GM21423 (cell line): ENCODE data around the gene SKA3.
"Not testable (repeated sequence)": the region's sequence is repeated elsewhere in the genome, so short reads cannot be mapped to it uniquely, and the experiment has no call there.

Experiments used
- ATAC-seq: cut with Tn5 transposase; IDR thresholded peaks from one replicate; pipeline ENCODE4 v1.9.1; 2021; ENCODE audit warnings: mild to moderate bottlenecking, moderate library complexity; ENCODE audit not compliant: unreplicated experiment

SKA3 gene

GRCh38 chr13:21176215-21176981 lies at the start of gene SKA3, which contains the start of gene MRPL57:
TSS of gene SKA3 (minus strand) at chr13:21176552. CDS start at chr13:21176477, 75 bp downstream.
TSS of gene MRPL57 (plus strand) at chr13:21176658. CDS start at chr13:21176917, 259 bp downstream.
- peak; percentile 90 for ATAC-seq

GRCh38 chr13:21225082-21225481 lies 48.7 kb upstream of the SKA3 start:
- ATAC-seq = no peak

DNA sequence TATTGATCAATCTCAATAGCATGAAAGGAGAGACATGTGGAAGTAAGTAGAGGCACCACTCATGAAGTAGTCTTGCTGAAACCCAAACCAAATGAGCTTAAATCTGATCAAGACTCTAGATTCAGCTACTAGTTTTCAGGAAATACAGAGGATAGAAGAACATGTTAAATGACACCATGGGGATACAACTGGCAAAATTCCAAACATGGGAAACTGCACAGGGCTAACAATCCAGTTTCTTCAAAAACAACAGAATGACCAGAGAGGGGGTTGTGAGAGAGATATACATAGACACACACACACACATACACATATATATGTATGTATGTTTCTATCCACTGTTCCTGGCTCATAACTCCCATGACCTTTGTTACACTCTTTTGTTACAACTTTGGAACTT lies 44.9 kb upstream of the SKA3 start:
- ATAC-seq = no peak

GRCh38 chr13:21219716-21220115 lies 43.4 kb upstream of the SKA3 start:
- not testable (repeated sequence) for ATAC-seq

DNA sequence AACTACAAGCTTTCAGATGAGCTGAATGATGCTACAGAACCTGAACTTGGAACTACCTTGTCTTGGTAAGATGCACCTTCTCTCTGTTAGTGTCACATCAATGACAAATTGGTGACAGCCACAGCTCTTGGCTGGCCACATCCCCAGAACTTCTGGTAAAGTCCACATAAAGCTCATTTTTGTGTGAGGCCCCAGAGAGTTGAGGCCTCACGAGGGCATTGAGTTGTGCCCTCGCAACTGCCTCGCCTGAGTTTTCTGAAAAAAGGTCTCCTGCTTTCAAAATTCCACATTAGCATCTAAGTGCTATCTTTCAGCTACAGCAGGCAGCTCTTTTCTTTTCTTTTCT lies 42.7 kb upstream of the SKA3 start:
- no peak for ATAC-seq

- ATAC-seq = peak; percentile 98
Measured at GRCh38 chr13:21218351-21219035, 42.1 kb upstream of the SKA3 start.

DNA sequence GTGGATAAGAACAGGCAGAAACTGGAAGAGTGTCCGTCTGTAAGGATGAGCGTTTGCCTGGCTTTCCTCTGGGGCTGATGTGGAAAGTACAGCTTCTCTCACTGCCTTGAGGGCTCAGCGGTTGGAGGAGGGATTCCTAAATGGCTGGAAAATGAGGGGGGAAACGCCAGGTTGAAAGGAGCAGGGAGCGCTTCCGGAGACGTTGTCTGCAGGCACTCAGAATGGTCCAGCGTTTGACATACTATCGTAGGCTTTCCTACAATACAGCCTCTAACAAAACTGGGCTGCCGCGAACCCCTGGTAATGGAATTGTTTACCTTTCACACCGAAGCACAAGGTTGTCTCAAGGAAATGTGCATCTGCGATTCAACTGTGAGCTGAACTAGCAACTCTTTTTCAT lies 40.0 kb upstream of the SKA3 start:
- no peak for ATAC-seq

DNA sequence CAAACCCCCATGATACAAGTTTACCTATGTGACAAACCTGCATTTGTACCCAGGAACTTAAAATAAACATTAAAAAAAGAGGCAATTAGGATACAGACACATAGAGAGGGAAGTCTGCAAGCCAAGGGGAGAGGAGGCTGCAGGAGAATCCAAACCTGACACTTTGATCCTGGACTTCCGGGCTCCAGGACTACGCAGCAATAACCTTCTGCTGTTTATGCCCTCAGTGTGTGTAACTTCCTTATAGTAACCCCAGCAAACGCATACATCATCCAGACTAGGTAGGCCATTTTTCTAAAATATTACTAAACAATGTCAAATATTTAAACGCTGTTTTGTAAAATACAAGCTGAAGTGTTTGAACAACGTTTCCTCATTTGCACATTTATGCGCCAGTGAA lies 39.1 kb upstream of the SKA3 start:
- not testable (repeated sequence) for ATAC-seq

GRCh38 chr13:21212138-21212775 lies 35.9 kb upstream of the SKA3 start:
- ATAC-seq = no peak

DNA sequence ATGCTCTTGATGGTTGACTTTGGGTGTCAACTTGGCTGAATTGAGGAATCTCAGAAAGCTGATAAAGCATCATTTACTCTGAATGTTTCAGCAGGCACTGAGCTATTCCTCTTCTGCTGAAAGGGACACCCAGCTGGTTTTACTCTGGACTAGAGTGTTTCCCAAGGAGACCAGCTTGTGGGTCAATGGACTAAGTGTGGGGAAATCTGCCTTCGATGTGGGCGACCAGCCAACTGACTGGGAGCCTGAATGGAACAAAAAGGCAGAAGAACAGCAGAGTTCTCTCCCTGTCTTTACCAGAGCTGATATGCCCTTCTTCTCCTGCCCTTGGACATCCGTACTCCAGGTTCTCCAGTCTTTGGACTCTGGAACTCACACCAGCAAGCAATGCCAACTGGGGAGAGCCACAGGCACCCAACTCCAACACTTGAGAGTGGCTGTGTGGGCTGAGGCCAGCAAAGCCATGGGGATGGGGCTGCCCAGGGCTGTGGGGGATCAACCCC lies 32.4 kb upstream of the SKA3 start:
- ATAC-seq = no peak

DNA sequence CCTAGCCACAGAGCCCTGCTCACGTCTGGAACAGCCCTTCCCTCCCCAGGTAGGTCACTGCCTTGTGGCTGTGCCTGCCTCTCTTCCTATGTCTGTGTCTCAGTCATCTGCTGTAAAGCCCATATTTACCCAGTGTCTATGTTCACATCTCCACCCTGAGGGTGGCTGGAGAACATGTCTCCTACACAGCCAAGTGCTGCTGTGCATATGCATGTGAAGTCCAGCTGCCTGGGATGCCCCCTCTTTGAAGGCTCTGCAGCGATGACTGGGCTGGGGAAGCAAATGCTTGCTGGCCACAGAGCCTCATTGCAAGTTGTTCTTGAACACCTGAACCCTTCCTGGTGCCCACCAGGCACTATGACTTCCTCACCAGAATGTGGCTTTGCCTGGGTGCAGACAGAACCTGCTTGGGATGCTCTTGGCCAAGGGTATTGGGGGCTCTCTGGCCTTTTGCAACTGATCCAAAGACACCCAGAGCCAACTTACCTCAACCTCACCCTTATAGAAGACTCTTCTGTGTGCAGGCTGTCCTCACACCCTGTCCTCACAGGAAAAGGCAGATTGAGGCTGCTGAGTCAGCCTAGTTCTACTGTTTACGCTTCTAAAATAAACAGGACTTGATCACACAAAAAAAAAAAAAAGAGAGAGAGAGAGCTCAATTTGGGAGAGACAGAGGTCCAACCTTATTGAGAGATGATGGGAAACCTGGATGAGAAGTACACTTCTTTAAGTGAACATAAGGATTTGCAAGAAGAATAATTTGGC lies 26.6 kb upstream of the SKA3 start:
- no peak for ATAC-seq

DNA sequence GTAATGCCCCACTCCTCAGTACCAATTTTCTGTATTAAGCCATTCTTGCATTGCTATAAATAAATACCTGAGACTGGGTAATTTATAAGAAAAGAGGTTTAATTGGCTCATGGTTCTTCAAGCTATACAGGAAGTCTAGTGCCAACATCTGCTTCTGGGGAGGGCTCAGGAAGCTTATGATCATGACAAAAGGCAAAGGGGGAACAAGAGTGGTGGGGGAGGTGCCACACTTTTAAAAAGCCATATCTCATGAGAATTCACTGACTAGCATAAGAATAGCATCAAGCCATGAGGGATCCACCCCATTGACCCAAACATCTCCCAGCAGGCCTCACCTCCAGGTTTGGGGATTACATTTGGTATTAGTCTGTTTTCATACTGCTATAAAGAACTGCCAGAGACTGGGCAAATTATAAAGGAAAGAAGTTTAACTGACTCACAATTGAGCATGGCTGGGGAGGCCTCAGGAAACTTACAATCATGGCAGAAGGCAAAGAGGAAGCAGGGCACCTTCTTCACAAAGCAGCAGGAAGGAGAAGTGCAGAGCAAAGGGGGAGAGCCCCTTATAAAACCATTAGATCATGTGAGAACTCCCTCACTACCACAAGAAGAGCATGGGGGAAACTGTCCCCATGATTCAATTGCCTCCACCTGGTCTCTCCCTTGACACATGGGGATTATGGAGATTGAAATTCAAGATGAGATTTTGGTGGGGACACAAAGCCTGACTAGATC lies 25.3 kb upstream of the SKA3 start:
- not testable (repeated sequence) for ATAC-seq

- ATAC-seq = not testable (repeated sequence)
Measured at GRCh38 chr13:21198391-21198790, 22.0 kb upstream of the SKA3 start.

GRCh38 chr13:21197606-21198225 lies 21.4 kb upstream of the SKA3 start:
- not testable (repeated sequence) for ATAC-seq

DNA sequence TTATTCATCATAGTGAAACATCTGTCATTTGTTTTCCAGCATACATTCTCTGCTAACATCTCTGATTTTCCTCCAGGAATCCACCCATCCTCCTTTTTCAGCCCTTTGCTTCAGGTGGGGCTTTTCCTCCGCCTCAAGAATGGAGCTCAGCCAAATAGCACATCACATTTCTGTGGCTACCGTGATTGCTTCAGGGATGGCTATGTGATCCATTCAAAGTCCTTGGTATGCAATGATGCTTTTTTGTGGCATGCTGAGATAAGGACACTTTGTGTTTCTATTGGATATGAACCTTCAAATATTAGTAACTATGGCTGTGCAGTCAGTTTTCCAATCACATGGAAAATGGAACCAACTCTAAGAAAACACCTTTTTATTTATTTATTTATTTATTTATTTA lies 18.4 kb upstream of the SKA3 start:
- ATAC-seq = not testable (repeated sequence)

- not testable (repeated sequence) for ATAC-seq
Measured at GRCh38 chr13:21186410-21186809, 10.1 kb upstream of the SKA3 start.

- ATAC-seq = no peak
Measured at GRCh38 chr13:21181671-21182070, 5.3 kb upstream of the SKA3 start.

DNA sequence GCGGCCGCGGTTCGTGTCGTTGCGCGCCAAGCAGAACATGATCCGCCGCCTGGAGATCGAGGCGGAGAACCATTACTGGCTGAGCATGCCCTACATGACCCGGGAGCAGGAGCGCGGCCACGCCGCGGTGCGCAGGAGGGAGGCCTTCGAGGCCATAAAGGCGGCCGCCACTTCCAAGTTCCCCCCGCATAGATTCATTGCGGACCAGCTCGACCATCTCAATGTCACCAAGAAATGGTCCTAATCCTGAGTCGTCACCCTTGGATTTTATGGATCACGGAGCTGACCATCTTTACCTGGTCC lies 581 bp upstream of the SKA3 start:
- peak; percentile 24 for ATAC-seq

- ATAC-seq = no peak
Measured at GRCh38 chr13:21175656-21176214, 617 bp downstream of the SKA3 start.

DNA sequence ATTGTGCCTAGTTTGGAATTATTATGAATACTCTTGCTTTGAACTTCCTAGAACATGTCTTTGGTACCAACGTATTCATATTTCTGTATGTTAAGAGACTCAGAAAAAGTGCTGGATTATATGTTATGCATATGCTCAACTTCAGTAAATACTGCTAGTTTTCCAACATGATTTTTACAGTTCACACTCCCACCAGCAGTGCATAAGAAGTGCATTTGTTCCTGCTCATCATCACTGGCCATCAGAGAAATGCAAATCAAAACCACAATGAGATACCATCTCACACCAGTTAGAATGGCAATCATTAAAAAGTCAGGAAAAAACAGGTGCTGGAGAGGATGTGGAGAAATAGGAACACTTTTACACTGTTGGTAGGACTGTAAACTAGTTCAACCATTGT lies 2.6 kb downstream of the SKA3 start:
- not testable (repeated sequence) for ATAC-seq
